NK-92 (cell line): ENCODE results near the gene THOP1.
"Not testable (repeated sequence)": the region's sequence is repeated elsewhere in the genome, so short reads cannot be mapped to it uniquely, and the experiment has no call there.

Experiments used
- DNase-seq: peaks from one replicate; lab custom pipeline; 2025; ENCODE audit not compliant: unreplicated experiment; lab: John Stamatoyannopoulos, UW

THOP1 gene

GRCh38 chr19:2815191-2815614, 29.9 kb downstream of the THOP1 start:
- no peak for DNase-seq

- DNase-seq, result no peak
These were observed 30.6 kb downstream of the THOP1 start for GRCh38 chr19:2815923-2816322.

- DNase-seq, result no peak
These were observed 31.3 kb downstream of the THOP1 start for GRCh38 chr19:2816641-2817040.

GRCh38 chr19:2817237-2817829, 32.0 kb downstream of the THOP1 start:
- not testable (repeated sequence) for DNase-seq

GRCh38 chr19:2819540-2820111, 34.3 kb downstream of the THOP1 start, which contains the start of gene ZNF554:
TSS of gene ZNF554 (plus strand) at chr19:2819868. CDS start at chr19:2820072, 204 bp downstream.
- peak; percentile 90 for DNase-seq

- DNase-seq, result no peak
These were observed 34.9 kb downstream of the THOP1 start for GRCh38 chr19:2820112-2820702.

GRCh38 chr19:2822846-2823245, 37.5 kb downstream of the THOP1 start:
- no peak for DNase-seq

- DNase-seq, result no peak
These were observed 38.3 kb downstream of the THOP1 start for GRCh38 chr19:2823646-2824045.

- DNase-seq, result no peak
These were observed 38.8 kb downstream of the THOP1 start for GRCh38 chr19:2824129-2824528.

- DNase-seq, result no peak
These were observed 41.7 kb downstream of the THOP1 start for GRCh38 chr19:2827022-2827421.

GRCh38 chr19:2827840-2828489, 42.7 kb downstream of the THOP1 start:
- DNase-seq, result no peak

GRCh38 chr19:2834294-2834871, 49.1 kb downstream of the THOP1 start:
- DNase-seq, result no peak

- DNase-seq, result no peak
These were observed 52.1 kb downstream of the THOP1 start for GRCh38 chr19:2837430-2837829.

GRCh38 chr19:2840794-2841791, 55.8 kb downstream of the THOP1 start, which contains the start of gene ZNF555:
TSS of gene ZNF555 (plus strand) at chr19:2841475. CDS start at chr19:2841573, 98 bp downstream.
- DNase-seq, result peak; percentile 92

- DNase-seq, result no peak
These were observed 56.7 kb downstream of the THOP1 start for GRCh38 chr19:2841855-2842574.

- DNase-seq, result no peak
These were observed 59.8 kb downstream of the THOP1 start for GRCh38 chr19:2845107-2845506.

- DNase-seq, result no peak
These were observed 61.0 kb downstream of the THOP1 start for GRCh38 chr19:2846180-2846894.

GRCh38 chr19:2847507-2847906, 62.2 kb downstream of the THOP1 start:
- no peak for DNase-seq

GRCh38 chr19:2848616-2849015, 63.3 kb downstream of the THOP1 start:
- DNase-seq, result no peak
